NAMALWA (cell line): Measurements from ENCODE around the gene LPAR1.
"Not testable (repeated sequence)": the region's sequence is repeated elsewhere in the genome, so short reads cannot be mapped to it uniquely, and the experiment has no call there.

Experiments
- DNase-seq: peaks from one replicate; pipeline ENCODE4 v3.0.0-alpha.2; 2015; ENCODE audit warnings: low spot score

LPAR1 gene

GRCh38 chr9:111038331-111039230 lies at the start of gene LPAR1:
LPAR1 (minus strand) TSS chr9:111038470; CDS start chr9:110972117, 66,353 bp downstream.
- DNase-seq, result no peak

- no peak for DNase-seq
Observed at GRCh38 chr9:111078391-111079038, 40.2 kb upstream of the LPAR1 start.

- no peak for DNase-seq
Observed at GRCh38 chr9:111076519-111076918, 38.2 kb upstream of the LPAR1 start.

GRCh38 chr9:111076042-111076441 lies 37.8 kb upstream of the LPAR1 start:
- no peak for DNase-seq

- DNase-seq, result peak; percentile 6
Observed at GRCh38 chr9:111074395-111074794, 36.1 kb upstream of the LPAR1 start.

- DNase-seq, result no peak
Observed at GRCh38 chr9:111069183-111069582, 30.9 kb upstream of the LPAR1 start.

GRCh38 chr9:111068771-111069170 lies 30.5 kb upstream of the LPAR1 start:
- no peak for DNase-seq

- DNase-seq, result no peak
Observed at GRCh38 chr9:111068383-111068730, 30.1 kb upstream of the LPAR1 start.

- no peak for DNase-seq
Observed at GRCh38 chr9:111066468-111066867, 28.2 kb upstream of the LPAR1 start.

- DNase-seq, result no peak
Observed at GRCh38 chr9:111065414-111065813, 27.1 kb upstream of the LPAR1 start.

- DNase-seq, result no peak
Observed at GRCh38 chr9:111064160-111064837, 26.0 kb upstream of the LPAR1 start.

GRCh38 chr9:111063332-111063731 lies 25.1 kb upstream of the LPAR1 start:
- DNase-seq, result no peak

GRCh38 chr9:111058166-111058565 lies 19.9 kb upstream of the LPAR1 start:
- DNase-seq, result no peak

GRCh38 chr9:111056538-111056937 lies 18.3 kb upstream of the LPAR1 start:
- no peak for DNase-seq

- no peak for DNase-seq
Observed at GRCh38 chr9:111052791-111053190, 14.5 kb upstream of the LPAR1 start.

GRCh38 chr9:111051400-111051799 lies 13.1 kb upstream of the LPAR1 start:
- no peak for DNase-seq

- no peak for DNase-seq
Observed at GRCh38 chr9:111050819-111051218, 12.5 kb upstream of the LPAR1 start.

- not testable (repeated sequence) for DNase-seq
Observed at GRCh38 chr9:111047287-111047686, 9.0 kb upstream of the LPAR1 start.

GRCh38 chr9:111041902-111042301 lies 3.6 kb upstream of the LPAR1 start:
- DNase-seq, result no peak

GRCh38 chr9:111040494-111040893 lies 2.2 kb upstream of the LPAR1 start:
- DNase-seq, result no peak

- DNase-seq, result no peak
Observed at GRCh38 chr9:111039231-111039906, 1.1 kb upstream of the LPAR1 start.

GRCh38 chr9:111037708-111038330 lies 451 bp downstream of the LPAR1 start:
- DNase-seq, result no peak
